HepG2 (cell line): ENCODE measurements around the gene SULT2B1. TPM values are rescaled to one million over a fixed set of nuclear protein-coding genes. Genes with fewer than 3 reads are reported as not detected.

Experiments used
- ATAC-seq: fragments of 200-7000 bp; cut with Tn5 transposase; 3 replicates; pipeline ENCODE4 v1.9.1; 2020; ENCODE audit warnings: mild to moderate bottlenecking, moderate library complexity
- BruUV-seq: library from RNA; stranded (reverse); fragments of 400-500 nt; replicated peaks from 2 replicates; lab custom pipeline; 2021; lab: Mats Ljungman, UMichigan
- CTCF ChIA-PET: fragments of 300-600 bp; formaldehyde crosslinking; extraction: SDS; loops from one replicate; lab custom pipeline; 2021; ENCODE audit warnings: low total read pairs, inconsistent platforms, low intra/inter-chr PET ratio; lab: Yijun Ruan, JAX
- POLR2A ChIA-PET: fragments of 350-600 bp; sonication (Branson Sonifier 250); formaldehyde crosslinking; loops from one replicate; lab custom pipeline; 2020; ENCODE audit warnings: antibody characterized with exemption, inconsistent platforms; lab: Yijun Ruan, JAX
- DNase-seq: peaks from one replicate; pipeline ENCODE4 v3.0.0-alpha.2; 2015; ENCODE audit warnings: low spot score
- FAIRE-seq: peaks from 3 replicates; lab custom pipeline; 2011; peaks lifted over from hg19 to GRCh38; lab: Jason Lieb, UNC
- H2AFZ ChIP-seq: one replicate; pipeline ENCODE4 v1.6.1; 2011; ENCODE audit warnings: low read length, inconsistent platforms
- H3K27ac ChIP-seq: fragments of 300-600 bp; 3 replicates; pipeline ENCODE4 v1.8.0; 2011; ENCODE audit warnings: mixed run types, mild to moderate bottlenecking, mixed read lengths, low read length, inconsistent platforms; ENCODE audit not compliant: insufficient read depth; ENCODE audit errors: extremely low read length
- H3K27me3 ChIP-seq, 2 experiments: fragments of 200-600 bp in 1 of 2; 2 replicates in 1 of 2; 3 replicates in 1 of 2; pipeline versions ENCODE4 v1.6.0 to v1.8.0; 2011; ENCODE audit warnings: low read length in 2 of 2, mild to moderate bottlenecking in 2 of 2, moderate library complexity in 2 of 2, inconsistent platforms in 1 of 2; ENCODE audit not compliant: insufficient read depth in 2 of 2, control insufficient read depth in 1 of 2
- H3K36me3 ChIP-seq, 2 experiments: fragments of 200-600 bp in 1 of 2; replicated peaks in 1 of 2; 2 replicates in 1 of 2; 3 replicates in 1 of 2; pipeline versions ENCODE4 v1.5.1 to v1.8.0; 2011; ENCODE audit warnings: low read length in 2 of 2, inconsistent platforms in 1 of 2; ENCODE audit not compliant: insufficient read depth in 2 of 2, control insufficient read depth in 1 of 2
- H3K4me1 ChIP-seq: 2 replicates; pipeline ENCODE4 v1.5.1; 2012; ENCODE audit warnings: low read length, inconsistent platforms; ENCODE audit not compliant: insufficient read depth
- H3K4me2 ChIP-seq: 2 replicates; pipeline ENCODE4 v1.6.0; 2011; ENCODE audit warnings: low read depth, low read length, inconsistent platforms
- H3K4me3 ChIP-seq, 3 experiments: fragments of 200-600 bp in 1 of 3; sonication (generic), shearing (Covaris generic) in 1 of 3; replicated peaks in 1 of 3; 2 replicates each; pipeline ENCODE4 v1.5.1; 2011 to 2016; ENCODE audit warnings: low read length in 3 of 3, inconsistent platforms in 2 of 3, low read depth in 2 of 3, mild to moderate bottlenecking in 2 of 3, control low read depth in 1 of 3, mixed read lengths in 1 of 3; ENCODE audit not compliant: insufficient read depth in 1 of 3
- H3K79me2 ChIP-seq: one replicate; pipeline ENCODE4 v1.6.1; 2011; ENCODE audit warnings: low read length, inconsistent platforms; ENCODE audit not compliant: insufficient read depth
- H3K9ac ChIP-seq: 2 replicates; pipeline ENCODE4 v1.6.0; 2011; ENCODE audit warnings: mild to moderate bottlenecking, low read depth, low read length, inconsistent platforms; ENCODE audit not compliant: insufficient read depth
- H3K9me3 ChIP-seq: 2 replicates; pipeline ENCODE4 v1.5.1; 2012; ENCODE audit warnings: mild to moderate bottlenecking, low read length
- H4K20me1 ChIP-seq: 2 replicates; pipeline ENCODE4 v1.6.0; 2011; ENCODE audit warnings: inconsistent platforms, mild to moderate bottlenecking, low read length, moderate library complexity; ENCODE audit not compliant: insufficient read depth
- ATF7 ChIP-seq, 2 experiments: fragments of 450-650 bp in 1 of 2; sonication (generic) in 1 of 2; formaldehyde crosslinking in 1 of 2; IDR thresholded peaks; 2 replicates each; pipeline versions ENCODE4 v1.4.0 to v1.6.1; 2016 to 2020; ENCODE audit warnings: antibody characterized with exemption in 1 of 2, mild to moderate bottlenecking in 1 of 2, missing genetic modification reagents in 1 of 2
- BCL6 ChIP-seq: IDR thresholded peaks from 2 replicates; pipeline ENCODE4 v1.6.1; 2016; ENCODE audit warnings: missing genetic modification reagents, missing compliant biosample characterization
- CHD2 ChIP-seq: IDR thresholded peaks from 2 replicates; pipeline ENCODE4 v1.6.1; 2011; ENCODE audit warnings: low read depth, low read length, improper control_type of control experiment
- FOXA1 ChIP-seq, 2 experiments: fragments of 450-650 bp in 1 of 2; sonication (generic) in 1 of 2; formaldehyde crosslinking in 1 of 2; IDR thresholded peaks; 2 replicates each; pipeline versions ENCODE4 v1.4.0 to v1.6.1; 2016 to 2020; ENCODE audit warnings: missing genetic modification reagents in 1 of 2
- MEF2D ChIP-seq: sonication (generic); formaldehyde crosslinking; IDR thresholded peaks from 2 replicates; pipeline ENCODE4 v1.5.1; 2020; ENCODE audit warnings: mild to moderate bottlenecking, missing genetic modification reagents
- PHB2 ChIP-seq: fragments of 450-650 bp; IDR thresholded peaks from 2 replicates; pipeline ENCODE4 v1.6.1; 2018; ENCODE audit not compliant: partially characterized antibody
- POLR2A ChIP-seq, 2 experiments: IDR thresholded peaks; 2 replicates each; pipeline ENCODE4 v1.6.1; 2011; ENCODE audit warnings: low read depth in 2 of 2, low read length in 2 of 2, mild to moderate bottlenecking in 1 of 2, moderate library complexity in 1 of 2; ENCODE audit not compliant: insufficient read depth in 1 of 2
- RAD21 ChIP-seq: fragments of 450-650 bp; formaldehyde crosslinking; IDR thresholded peaks from 2 replicates; pipeline ENCODE4 v1.5.0; 2020; ENCODE audit warnings: mild to moderate bottlenecking
- SRSF1 ChIP-seq: fragments of 200-400 bp; formaldehyde crosslinking; optimal IDR thresholded peaks from 2 replicates; pipeline ENCODE3; 2017; ENCODE audit warnings: mild to moderate bottlenecking, low read depth, low read length, moderate library complexity
- SSRP1 ChIP-seq: IDR thresholded peaks from 2 replicates; pipeline ENCODE4 v1.6.1; 2016; ENCODE audit warnings: control low read depth
- TARDBP ChIP-seq: sonication (generic); formaldehyde crosslinking; IDR thresholded peaks from 2 replicates; pipeline ENCODE4 v1.8.0; 2022; ENCODE audit warnings: mild to moderate bottlenecking, missing genetic modification reagents
- ZEB1 ChIP-seq: IDR thresholded peaks from 2 replicates; pipeline ENCODE4 v1.6.1; 2012; ENCODE audit warnings: mild to moderate bottlenecking, low read depth, inconsistent platforms; ENCODE audit not compliant: insufficient replicate concordance
- ZFP90 ChIP-seq: sonication (generic); formaldehyde crosslinking; IDR thresholded peaks from 2 replicates; pipeline ENCODE4 v1.8.0; 2022; ENCODE audit warnings: missing genetic modification reagents, mild to moderate bottlenecking, inconsistent platforms, borderline replicate concordance
- ZKSCAN5 ChIP-seq: sonication (generic); formaldehyde crosslinking; IDR thresholded peaks from 2 replicates; pipeline ENCODE4 v1.5.1; 2020; ENCODE audit warnings: mild to moderate bottlenecking, missing genetic modification reagents
- ZNF484 ChIP-seq: sonication (generic); formaldehyde crosslinking; IDR thresholded peaks from 2 replicates; pipeline ENCODE4 v1.5.1; 2020; ENCODE audit warnings: mild to moderate bottlenecking, low read depth, missing genetic modification reagents, borderline replicate concordance
- ZNF781 ChIP-seq: sonication (generic); formaldehyde crosslinking; IDR thresholded peaks from 2 replicates; pipeline ENCODE4 v1.5.1; 2020; ENCODE audit warnings: borderline replicate concordance, mild to moderate bottlenecking, missing genetic modification reagents; ENCODE audit errors: not compliant biosample characterization
- ZNF83 ChIP-seq: sonication (generic); formaldehyde crosslinking; IDR thresholded peaks from 2 replicates; pipeline ENCODE4 v1.4.0; 2020; ENCODE audit warnings: missing genetic modification reagents, mild to moderate bottlenecking, borderline replicate concordance
- ZNF891 ChIP-seq: sonication (generic); formaldehyde crosslinking; IDR thresholded peaks from 2 replicates; pipeline ENCODE4 v1.5.0; 2020; ENCODE audit warnings: mild to moderate bottlenecking, missing genetic modification reagents
- WGBS: methylation state at CpG from one replicate; pipeline ENCODE4 v1.1.6; 2017; ENCODE audit warnings: low lambda C conversion rate; 5-methylcytosine and 5-hydroxymethylcytosine counted together
- in situ Hi-C: cut with HindIII; loops from 2 replicates; pipeline ENCODE4 v1.10.0; 2017; ENCODE audit warnings: low pct_unique_long_range_greater_than_20kb; ENCODE audit not compliant: extremely low pct_ligation_motif_present
- intact Hi-C: fragments of 100-400 bp; cut with micrococcal nuclease; formaldehyde crosslinking; loops from one replicate; pipeline ENCODE4 v1.10.0; 2022; ENCODE audit not compliant: unreplicated experiment
- polyA plus RNA-seq, 8 experiments: library from polyadenylated mRNA; depleted of rRNA in 3 of 8; stranded (reverse) in 7 of 8; unstranded in 1 of 8; fragments of >200 nt; fragmentation: Illumina TruSeq in 4 of 8; extraction: Trizol in 4 of 8; gene quantifications; 2 replicates each; pipeline versions ENCODE4 v1.2.1 to v1.2.3, GENCODE V29; 2011 to 2016; ENCODE audit warnings: low read depth in 4 of 8, missing spikeins in 1 of 8, mixed read lengths in 1 of 8; ENCODE audit not compliant: insufficient read depth in 1 of 8
- total RNA-seq, 5 experiments: library from RNA; depleted of rRNA; stranded (reverse); fragments of >200 nt; fragmentation: Illumina TruSeq; extraction: Trizol; gene quantifications; 2 replicates each; pipeline ENCODE4 v1.2.3, GENCODE V29; 2016; ENCODE audit warnings: low read depth in 1 of 5
- TF ChIP-seq, protein P1 (sequence below): sonication (generic); formaldehyde crosslinking; IDR thresholded peaks from 2 replicates; pipeline ENCODE4 v1.5.0; 2020; ENCODE audit warnings: mild to moderate bottlenecking, missing genetic modification reagents, moderate library complexity
- TF ChIP-seq, protein P2 (sequence below): sonication (generic); formaldehyde crosslinking; IDR thresholded peaks from 2 replicates; pipeline ENCODE4 v1.5.0; 2020; ENCODE audit warnings: missing genetic modification reagents

The SULT2B1 gene
- total and polyA plus RNA-seq, 2 of the 13 experiments (the other 11 are each of a cell fraction or from before 2014, with no cell fraction given), result 0.13 TPM; not detected in 1

DNA sequence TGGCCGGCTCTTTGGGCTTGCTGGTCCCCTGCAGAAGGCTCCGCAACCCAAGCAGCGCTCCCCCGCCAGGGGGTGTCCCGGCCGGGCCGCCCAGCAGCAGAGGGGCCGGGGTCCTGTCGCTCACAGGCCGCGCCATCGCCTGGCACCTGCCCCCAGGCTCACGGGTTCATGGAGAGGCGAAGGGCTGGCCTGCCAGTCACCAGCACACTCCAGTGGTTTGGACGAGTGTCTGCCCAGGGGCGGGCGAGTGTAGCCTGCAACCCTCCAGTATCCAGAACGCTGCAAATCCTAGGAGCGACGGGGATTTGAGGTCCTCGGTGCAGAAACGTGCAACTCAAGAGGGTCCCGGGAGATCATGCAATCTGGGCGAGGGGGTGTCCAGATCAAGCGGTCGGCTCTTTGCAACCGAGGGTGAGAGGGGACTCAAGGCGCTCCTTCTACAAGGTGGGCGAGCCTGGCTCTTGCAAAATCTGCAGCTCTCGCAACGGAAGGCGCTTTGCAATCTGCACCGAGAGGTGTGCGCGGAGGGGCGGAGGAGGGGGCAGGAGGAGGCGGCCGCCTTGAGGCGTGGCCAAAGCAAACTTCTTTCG is 85.0 kb downstream of the SULT2B1 start, which contains the start of gene DBP:
TSS of gene DBP (minus strand) at position 521 of the 590 bp plus-strand sequence. CDS start at position 136, 385 bp downstream.
- ChIA-PET POLR2A (interaction anchor here (1.1 to 2.0 kb wide), 3 partner anchors 9 to 18 kb away, joined by 4 to 12 read pairs (median 4); partner anchors contain the start of genes CA11, RPL18 and SPHK2), CTCF (interaction anchor here (0.9 kb wide), 1 partner anchor 10 kb away, joined by 3 read pairs; the partner anchor contains the start of gene CA11)
- Histone ChIP-seq H3K4me2 (peak within 1 kb of the TSS; percentile 96), H4K20me1 (no peaks in the 10 kb centered on the region), H3K27me3 (peaks cover 0 to 8% of the 10 kb centered on the region in 2 experiments; a peak in 3 of 5 replicates), H3K79me2 (no peaks in the 10 kb centered on the region), H3K27ac (peak within 1 kb of the TSS; percentile 70), H3K4me1 (peaks cover 76% of the 10 kb centered on the region), H3K9me3 (no peaks in the 10 kb centered on the region), H3K36me3 (no peaks in the 10 kb centered on the region), H2AFZ (no peak within 1 kb of the TSS), H3K4me3 (peak within 1 kb of the TSS; percentile 56 to 76 (median 59)), H3K9ac (peak within 1 kb of the TSS; percentile 49)
- FAIRE-seq (no peak), ATAC-seq (peak; percentile 50), DNase-seq (no peak)
- no TSS peak for BruUV-seq
- intact Hi-C loops (no loop called here), in situ Hi-C loops (no loop called here)
- 0% methylated on average over 8 of the region's 40 CpGs for WGBS
- TF ChIP-seq CHD2 (0 out of 2 replicates have a peak, but pooled peaks have one; percentile 5), SRSF1 (peak; percentile 56), RAD21 (CRISPR knock-in tag) (peak; percentile 12; the same call in 1 of the 2 replicates), ZEB1 (peak; percentile 13), MEF2D (CRISPR knock-in tag) (0 out of 2 replicates have a peak, but pooled peaks have one; percentile 6), FOXA1 (IDR thresholded peaks at IDR 0.05) (no peak), FOXA1 (CRISPR knock-in tag; IDR thresholded peaks at IDR 0.05) (no peak), ZNF891 (CRISPR knock-in tag) (0 out of 2 replicates have a peak, but pooled peaks have one; percentile 11), PHB2 (no peak), ZNF83 (CRISPR knock-in tag) (0 out of 2 replicates have a peak, but pooled peaks have one; percentile 2), ATF7 (IDR thresholded peaks at IDR 0.05) (no peak), ATF7 (CRISPR knock-in tag; IDR thresholded peaks at IDR 0.05) (no peak), SSRP1 (peak; percentile 62; the same call in 1 of the 2 replicates), POLR2A (IDR thresholded peaks at IDR 0.05; ENCODE audit: insufficient read depth in 1 of 2, low read depth in 2 of 2, low read length in 2 of 2) (peak in 1 of 2 experiments; percentile 47; a peak in 2 of 4 replicates), ZFP90 (CRISPR knock-in tag) (peak; percentile 27; the same call in 1 of the 2 replicates), BCL6 (CRISPR knock-in tag) (no peak), ZNF781 (no peak), ZKSCAN5 (CRISPR knock-in tag) (0 out of 2 replicates have a peak, but pooled peaks have one; percentile 15), ZNF484 (0 out of 2 replicates have a peak, but pooled peaks have one; percentile 27), TARDBP (no peak)
- TF ChIP-seq, protein P1, sequence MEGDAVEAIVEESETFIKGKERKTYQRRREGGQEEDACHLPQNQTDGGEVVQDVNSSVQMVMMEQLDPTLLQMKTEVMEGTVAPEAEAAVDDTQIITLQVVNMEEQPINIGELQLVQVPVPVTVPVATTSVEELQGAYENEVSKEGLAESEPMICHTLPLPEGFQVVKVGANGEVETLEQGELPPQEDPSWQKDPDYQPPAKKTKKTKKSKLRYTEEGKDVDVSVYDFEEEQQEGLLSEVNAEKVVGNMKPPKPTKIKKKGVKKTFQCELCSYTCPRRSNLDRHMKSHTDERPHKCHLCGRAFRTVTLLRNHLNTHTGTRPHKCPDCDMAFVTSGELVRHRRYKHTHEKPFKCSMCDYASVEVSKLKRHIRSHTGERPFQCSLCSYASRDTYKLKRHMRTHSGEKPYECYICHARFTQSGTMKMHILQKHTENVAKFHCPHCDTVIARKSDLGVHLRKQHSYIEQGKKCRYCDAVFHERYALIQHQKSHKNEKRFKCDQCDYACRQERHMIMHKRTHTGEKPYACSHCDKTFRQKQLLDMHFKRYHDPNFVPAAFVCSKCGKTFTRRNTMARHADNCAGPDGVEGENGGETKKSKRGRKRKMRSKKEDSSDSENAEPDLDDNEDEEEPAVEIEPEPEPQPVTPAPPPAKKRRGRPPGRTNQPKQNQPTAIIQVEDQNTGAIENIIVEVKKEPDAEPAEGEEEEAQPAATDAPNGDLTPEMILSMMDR, result peak; percentile 42
- TF ChIP-seq, protein P2, sequence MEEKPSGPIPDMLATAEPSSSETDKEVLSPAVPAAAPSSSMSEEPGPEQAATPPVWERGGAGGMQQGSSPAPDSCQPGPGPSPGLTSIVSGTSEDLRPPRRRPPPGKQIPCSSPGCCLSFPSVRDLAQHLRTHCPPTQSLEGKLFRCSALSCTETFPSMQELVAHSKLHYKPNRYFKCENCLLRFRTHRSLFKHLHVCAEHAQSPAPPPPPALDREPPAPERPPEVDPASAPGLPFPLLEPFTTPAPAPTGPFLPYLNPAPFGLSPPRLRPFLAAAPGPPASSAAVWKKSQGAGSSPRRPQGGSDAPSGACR, result peak; percentile 6; the same call in 1 of the 2 replicates
